Gastrocnemius medialis (tissue), 4 donors: ENCODE results near the gene ANKRD12. TPM values are rescaled to one million over a fixed set of nuclear protein-coding genes. Genes with fewer than 3 reads are reported as not detected.
"Not testable (repeated sequence)": the region's sequence is repeated elsewhere in the genome, so short reads cannot be mapped to it uniquely, and the experiment has no call there.

ENCODE experiments used
- ATAC-seq, 2 donors: fragments of 150-250 bp; one replicate each; pipeline ENCODE4 v1.9.1; 2016
- DNase-seq, 2 donors: peaks; one replicate each; pipeline ENCODE4 v3.0.0-alpha.2; 2019
- H3K27ac ChIP-seq, 4 donors: fragments of 200-600 bp; sonication (generic); 1 replicate in 1 of 4; 2 replicates in 3 of 4; pipeline ENCODE4 v1.5.1; 2016 to 2018; ENCODE audit warnings: mild to moderate bottlenecking in 2 of 4, moderate library complexity in 1 of 4
- H3K27me3 ChIP-seq, 3 donors: fragments of 200-600 bp; sonication (generic) in 2 of 3; 1 replicate in 1 of 3; 2 replicates in 2 of 3; pipeline versions ENCODE4 v1.5.1 to v1.6.0; 2016 to 2019; ENCODE audit warnings: mild to moderate bottlenecking in 1 of 3, moderate library complexity in 1 of 3
- H3K36me3 ChIP-seq, 2 donors: fragments of 200-600 bp; sonication (generic) in 1 of 2; one replicate each; pipeline ENCODE4 v1.5.1; 2017 to 2018
- H3K4me1 ChIP-seq, 2 donors: fragments of 200-600 bp; sonication (generic) in 1 of 2; one replicate each; pipeline ENCODE4 v1.5.1; 2016 to 2017; ENCODE audit warnings: mild to moderate bottlenecking in 2 of 2
- H3K4me3 ChIP-seq, 4 donors: fragments of 200-600 bp; sonication (generic) in 3 of 4; 1 replicate in 1 of 4; 2 replicates in 3 of 4; pipeline ENCODE4 v1.5.1; 2016 to 2019; ENCODE audit warnings: mild to moderate bottlenecking in 2 of 4
- H3K9me3 ChIP-seq, 3 donors: fragments of 200-600 bp; sonication (generic) in 2 of 3; 1 replicate in 1 of 3; 2 replicates in 2 of 3; pipeline ENCODE4 v1.5.1; 2016 to 2019
- CTCF ChIP-seq, 5 experiments: fragments of 450-650 bp in 3 of 5; fragments of 200-600 bp in 2 of 5; sonication (generic) in 2 of 5; IDR thresholded peaks in 4 of 5; conservative IDR thresholded peaks in 1 of 5; 1 replicate in 4 of 5; 2 replicates in 1 of 5; pipeline ENCODE4 v1.5.1; 2016 to 2019; ENCODE audit warnings: antibody characterized with exemption in 5 of 5, mild to moderate bottlenecking in 3 of 5, moderate library complexity in 3 of 5
- POLR2A ChIP-seq, 2 donors: fragments of 450-650 bp; IDR thresholded peaks; one replicate each; pipeline ENCODE4 v1.6.1; 2017; ENCODE audit warnings: antibody characterized with exemption in 2 of 2, mild to moderate bottlenecking in 2 of 2, moderate library complexity in 2 of 2
- in situ Hi-C, 4 donors: fragments of 200-750 bp; cut with MboI; loops; one replicate each; pipeline versions ENCODE4 v1.15.0 to v1.8.0; 2017; ENCODE audit warnings: low sequenced_read_pairs in 4 of 4
- intact Hi-C: fragments of 100-400 bp; cut with DNase I; formaldehyde crosslinking; loops from one replicate; pipeline ENCODE4 v1.15.1; 2023; ENCODE audit warnings: low total_unique reads
- total RNA-seq, 4 donors: library from RNA; depleted of rRNA; stranded (reverse); fragments of >200 nt; gene quantifications; one replicate each; pipeline versions ENCODE4 v1.1.0 to v1.2.3, GENCODE V29; 2016

The ANKRD12 gene
- total RNA-seq, 4 donors from 2014 or later: 26.9 to 40.1 (median 36.7) TPM

DNA sequence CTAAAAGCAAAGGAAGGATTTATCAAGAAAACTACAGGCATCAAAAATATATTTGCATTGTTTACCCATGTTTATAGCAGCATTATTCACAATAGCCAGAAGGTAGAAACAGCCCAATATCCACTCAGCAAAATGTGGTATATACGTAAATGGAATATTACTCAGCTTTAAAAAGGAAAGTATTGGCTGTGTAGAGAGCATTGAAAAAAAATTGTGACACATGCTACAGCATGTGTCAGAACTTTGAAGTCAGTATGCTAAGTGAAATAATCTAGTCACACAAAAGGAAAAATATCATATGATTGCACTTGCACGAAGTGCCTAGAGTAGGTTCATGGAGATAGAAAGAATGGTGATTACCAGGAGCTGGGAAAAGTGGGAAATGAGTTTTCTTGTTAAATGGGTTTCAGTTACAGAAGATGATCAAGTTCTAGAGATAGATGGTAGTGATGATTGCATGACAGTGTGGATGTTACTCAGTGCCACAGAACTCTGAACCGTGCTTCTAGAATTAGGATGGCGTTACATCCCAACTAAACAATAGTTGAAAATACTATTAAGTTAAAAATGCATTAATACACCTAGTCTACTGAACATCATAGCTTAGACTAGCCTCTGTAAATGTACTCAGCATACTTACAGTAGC is 20.1 kb downstream of the ANKRD12 start:
- TF ChIP-seq POLR2A (IDR thresholded peaks at IDR 0.05): no peak
- Histone ChIP-seq H3K27ac (no peak overlapping the region), H3K4me1 (peaks cover 33 to 39% of the 10 kb centered on the region in 2 donors), H3K9me3 (no peaks in the 10 kb centered on the region), H3K4me3 (no peak overlapping the region), H3K36me3 (no peaks in the 10 kb centered on the region), H3K27me3 (no peaks in the 10 kb centered on the region)
- in situ Hi-C loops: loop anchor here in 1 of 4 donors (25.0 kb wide), 1 partner anchor 494 kb away; no protein-coding TSS in a partner anchor
- no peak for ATAC-seq
- DNase-seq: no peak
- intact Hi-C loops: no loop called here

DNA sequence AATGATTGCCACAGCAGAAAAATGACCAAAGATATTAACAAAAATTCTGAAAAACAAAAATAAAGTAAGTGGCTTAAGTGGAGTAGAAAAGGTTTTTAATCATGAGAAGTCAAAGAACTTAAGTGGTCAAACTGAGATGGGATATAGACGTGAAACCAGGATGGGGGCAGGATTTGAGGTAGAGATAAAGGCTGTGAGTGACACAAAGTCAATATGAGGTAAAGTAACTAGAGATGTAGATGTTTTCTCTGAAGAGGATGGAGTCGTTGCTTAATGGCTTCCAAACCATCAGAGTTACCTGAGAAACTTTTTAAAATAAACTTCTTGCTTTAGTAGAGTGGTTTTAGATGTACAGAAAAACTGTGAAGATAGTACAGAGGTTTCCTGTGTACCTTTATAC is 21.2 kb downstream of the ANKRD12 start:
- in situ Hi-C loops: loop anchor here in 1 of 4 donors (25.0 kb wide), 1 partner anchor 496 kb away; no protein-coding TSS in a partner anchor
- DNase-seq (no peak), ATAC-seq (no peak)
- Histone ChIP-seq H3K27me3 (no peaks in the 10 kb centered on the region), H3K27ac (no peak overlapping the region), H3K4me1 (peaks cover 29 to 31% of the 10 kb centered on the region in 2 donors), H3K9me3 (no peaks in the 10 kb centered on the region), H3K4me3 (no peak overlapping the region), H3K36me3 (no peaks in the 10 kb centered on the region)
- TF ChIP-seq POLR2A (IDR thresholded peaks at IDR 0.05): no peak
- TF ChIP-seq CTCF (IDR thresholded peaks at IDR 0.05 in 4 of 5, conservative IDR thresholded peaks at IDR 0.05 in 1 of 5): no peak
- intact Hi-C loops: no loop called here

- no peak overlapping the region for H3K4me3 ChIP-seq
- ATAC-seq: no peak
- no peaks in the 10 kb centered on the region for H3K36me3 ChIP-seq
- intact Hi-C loops (no loop called here), in situ Hi-C loops (loop anchor here in 1 of 4 donors (25.0 kb wide), 1 partner anchor 498 kb away; no protein-coding TSS in a partner anchor)
- no peaks in the 10 kb centered on the region for H3K9me3 ChIP-seq
- TF ChIP-seq POLR2A (IDR thresholded peaks at IDR 0.05) (no peak), CTCF (IDR thresholded peaks at IDR 0.05 in 4 of 5, conservative IDR thresholded peaks at IDR 0.05 in 1 of 5) (no peak)
- H3K27me3 ChIP-seq: no peaks in the 10 kb centered on the region
- H3K27ac ChIP-seq: no peak overlapping the region
- peaks cover 17 to 28% of the 10 kb centered on the region in 2 donors for H3K4me1 ChIP-seq
- no peak for DNase-seq
Observed at GRCh38 chr18:9160014-9160413, 23.4 kb downstream of the ANKRD12 start.

GRCh38 chr18:9162663-9163062 is 26.1 kb downstream of the ANKRD12 start:
- H3K4me3 ChIP-seq, H3K27ac ChIP-seq, H3K36me3 ChIP-seq, intact Hi-C loops, DNase-seq, H3K27me3 ChIP-seq, H3K9me3 ChIP-seq, ATAC-seq: not testable (repeated sequence)
- in situ Hi-C loops: loop anchor here in 1 of 4 donors (25.0 kb wide), 1 partner anchor 500 kb away; no protein-coding TSS in a partner anchor
- peaks cover 20% of the 10 kb centered on the region in 2 donors for H3K4me1 ChIP-seq

DNA sequence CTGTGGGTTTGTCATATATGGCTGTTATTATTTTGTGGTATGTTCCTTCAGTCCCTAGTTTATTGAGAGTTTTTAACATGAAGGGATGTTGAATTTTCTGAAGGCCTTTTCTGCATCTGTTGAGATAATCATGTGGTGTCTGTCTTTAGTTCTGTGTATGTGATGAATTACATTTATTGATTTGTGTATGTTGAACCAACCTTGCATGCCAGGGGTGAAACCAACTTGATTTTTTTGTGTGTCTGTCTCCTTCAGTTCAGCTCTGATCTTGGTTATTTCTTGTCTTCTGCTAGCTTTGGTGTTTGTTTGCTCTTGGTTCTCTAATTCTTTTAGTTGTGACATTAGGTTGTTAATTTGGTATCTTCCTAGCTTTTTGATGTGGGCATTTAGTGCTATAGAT is 27.6 kb downstream of the ANKRD12 start:
- not testable (repeated sequence) for DNase-seq

DNA sequence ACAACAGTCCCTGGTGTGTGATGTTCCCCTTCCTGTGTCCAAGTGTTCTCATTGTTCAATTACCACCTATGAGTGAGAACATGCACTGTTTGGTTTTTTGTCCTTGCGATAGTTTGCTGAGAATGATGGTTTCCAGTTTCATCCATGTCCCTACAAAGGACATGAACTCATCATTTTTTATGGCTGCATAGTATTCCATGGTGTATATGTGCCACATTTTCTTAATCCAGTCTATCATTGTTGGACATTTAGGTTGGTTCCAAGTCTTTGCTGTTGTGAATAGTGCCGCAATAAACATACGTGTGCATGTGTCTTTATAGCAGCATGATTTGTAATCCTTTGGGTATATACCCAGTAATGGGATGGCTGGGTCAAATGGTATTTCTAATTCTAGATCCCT is 29.3 kb downstream of the ANKRD12 start:
- ATAC-seq, DNase-seq, H3K4me3 ChIP-seq, H3K27me3 ChIP-seq, intact Hi-C loops, H3K9me3 ChIP-seq, H3K36me3 ChIP-seq, H3K27ac ChIP-seq: not testable (repeated sequence)
- H3K4me1 ChIP-seq: peaks cover 10 to 14% of the 10 kb centered on the region in 2 donors
- in situ Hi-C loops: loop anchor here in 1 of 4 donors (25.0 kb wide), 1 partner anchor 504 kb away; no protein-coding TSS in a partner anchor

More for the DNA sequence above, 27.6 kb downstream of the ANKRD12 start:
- H3K4me3 ChIP-seq, intact Hi-C loops, H3K9me3 ChIP-seq, H3K27me3 ChIP-seq, H3K36me3 ChIP-seq, ATAC-seq, H3K27ac ChIP-seq: not testable (repeated sequence)
- H3K4me1 ChIP-seq: peaks cover 14 to 20% of the 10 kb centered on the region in 2 donors
- in situ Hi-C loops: loop anchor here in 1 of 4 donors (25.0 kb wide), 1 partner anchor 502 kb away; no protein-coding TSS in a partner anchor

DNA sequence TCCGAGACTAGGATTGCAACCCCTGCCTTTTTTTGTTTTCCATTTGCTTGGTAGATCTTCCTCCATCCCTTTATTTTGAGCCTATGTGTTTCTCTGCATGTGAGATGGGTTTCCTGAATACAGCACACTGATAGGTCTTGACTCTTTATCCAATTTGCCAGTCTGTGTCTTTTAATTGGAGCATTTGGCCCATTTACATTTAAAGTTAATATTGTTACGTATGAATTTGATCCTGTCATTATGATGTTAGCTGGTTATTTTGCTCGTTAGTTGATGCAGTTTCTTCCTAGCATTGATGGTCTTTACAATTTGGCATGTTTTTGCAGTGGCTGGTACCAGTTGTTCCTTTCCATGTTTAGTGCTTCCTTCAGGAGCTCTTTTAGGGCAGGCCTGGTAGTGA is 32.9 kb downstream of the ANKRD12 start:
- in situ Hi-C loops: loop anchor here in 1 of 4 donors (25.0 kb wide), 1 partner anchor 507 kb away; no protein-coding TSS in a partner anchor
- ATAC-seq, H3K27ac ChIP-seq, intact Hi-C loops, DNase-seq, H3K4me3 ChIP-seq, H3K27me3 ChIP-seq, H3K9me3 ChIP-seq, H3K36me3 ChIP-seq: not testable (repeated sequence)
- peaks cover 21 to 34% of the 10 kb centered on the region in 2 donors for H3K4me1 ChIP-seq

DNA sequence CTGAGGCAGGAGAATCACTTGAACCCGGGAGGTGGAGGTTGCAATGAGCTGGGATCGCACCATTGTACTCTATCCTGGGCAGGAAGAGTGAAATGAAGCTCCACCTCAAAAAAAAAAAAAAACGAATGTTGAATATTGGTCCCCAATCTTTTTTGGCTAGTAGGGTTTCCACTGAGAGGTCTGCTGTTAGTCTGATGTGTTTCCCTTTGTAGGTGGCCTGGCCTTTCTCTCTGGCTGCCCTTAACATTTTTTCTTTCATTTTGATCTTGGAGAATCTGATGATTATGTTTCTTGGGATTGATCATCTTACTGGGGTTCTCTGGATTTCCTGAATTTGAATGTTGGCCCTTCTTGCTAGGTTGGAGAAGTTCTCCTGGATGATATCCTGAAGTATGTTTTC is 35.3 kb downstream of the ANKRD12 start:
- H3K36me3 ChIP-seq, DNase-seq, ATAC-seq, H3K9me3 ChIP-seq, H3K27me3 ChIP-seq, H3K4me3 ChIP-seq, H3K27ac ChIP-seq, intact Hi-C loops: not testable (repeated sequence)
- in situ Hi-C loops: loop anchor here in 1 of 4 donors (25.0 kb wide), 1 partner anchor 510 kb away; no protein-coding TSS in a partner anchor
- peaks cover 35 to 41% of the 10 kb centered on the region in 2 donors for H3K4me1 ChIP-seq
